Esophagus muscularis mucosa (tissue), 4 donors: ENCODE measurements around the gene ALOX15B.

Experiments used
- EP300 ChIP-seq: sonication (generic); formaldehyde crosslinking; IDR thresholded peaks from one replicate; pipeline ENCODE4 v1.6.1; 2017; ENCODE audit warnings: antibody characterized with exemption
- POLR2A ChIP-seq: fragments of 450-650 bp; IDR thresholded peaks from one replicate; pipeline ENCODE4 v1.6.1; 2017; ENCODE audit warnings: antibody characterized with exemption, moderate library complexity, mild to moderate bottlenecking, low read depth
- TF ChIP-seq, protein P1 (sequence below), 3 experiments: fragments of 200-600 bp in 2 of 3; fragments of 450-650 bp in 1 of 3; sonication (generic) in 2 of 3; IDR thresholded peaks; one replicate each; pipeline ENCODE4 v1.5.1; 2017 to 2019; ENCODE audit warnings: antibody characterized with exemption in 3 of 3, mild to moderate bottlenecking in 2 of 3, moderate library complexity in 1 of 3

DNA sequence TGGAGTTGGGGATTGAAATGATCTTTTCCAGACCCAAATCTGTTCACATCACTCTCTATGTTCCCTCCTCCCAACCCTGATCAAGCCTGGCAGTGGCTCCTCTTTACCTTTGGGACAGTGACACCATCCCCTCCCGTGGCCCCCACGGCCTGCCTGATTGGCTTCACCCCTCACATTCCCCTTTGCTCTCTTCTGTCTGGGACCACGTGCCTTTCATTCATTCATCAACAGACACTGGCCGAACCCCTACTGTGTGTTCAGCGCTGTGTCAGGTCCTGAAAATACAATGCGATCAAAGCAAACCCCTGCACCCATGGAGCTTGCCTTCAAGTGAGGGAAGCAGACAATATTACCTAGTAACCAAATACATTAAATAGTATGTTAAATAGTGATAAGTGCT lies 50.9 kb downstream of the ALOX15B start:
- TF ChIP-seq EP300 (no peak), POLR2A (no peak)
- TF ChIP-seq, protein P1, sequence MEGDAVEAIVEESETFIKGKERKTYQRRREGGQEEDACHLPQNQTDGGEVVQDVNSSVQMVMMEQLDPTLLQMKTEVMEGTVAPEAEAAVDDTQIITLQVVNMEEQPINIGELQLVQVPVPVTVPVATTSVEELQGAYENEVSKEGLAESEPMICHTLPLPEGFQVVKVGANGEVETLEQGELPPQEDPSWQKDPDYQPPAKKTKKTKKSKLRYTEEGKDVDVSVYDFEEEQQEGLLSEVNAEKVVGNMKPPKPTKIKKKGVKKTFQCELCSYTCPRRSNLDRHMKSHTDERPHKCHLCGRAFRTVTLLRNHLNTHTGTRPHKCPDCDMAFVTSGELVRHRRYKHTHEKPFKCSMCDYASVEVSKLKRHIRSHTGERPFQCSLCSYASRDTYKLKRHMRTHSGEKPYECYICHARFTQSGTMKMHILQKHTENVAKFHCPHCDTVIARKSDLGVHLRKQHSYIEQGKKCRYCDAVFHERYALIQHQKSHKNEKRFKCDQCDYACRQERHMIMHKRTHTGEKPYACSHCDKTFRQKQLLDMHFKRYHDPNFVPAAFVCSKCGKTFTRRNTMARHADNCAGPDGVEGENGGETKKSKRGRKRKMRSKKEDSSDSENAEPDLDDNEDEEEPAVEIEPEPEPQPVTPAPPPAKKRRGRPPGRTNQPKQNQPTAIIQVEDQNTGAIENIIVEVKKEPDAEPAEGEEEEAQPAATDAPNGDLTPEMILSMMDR (IDR thresholded peaks at IDR 0.05): no peak
